Testis (tissue), 3 donors: Measurements from ENCODE around the gene CELF5. TPM values are rescaled to one million over a fixed set of nuclear protein-coding genes. Genes with fewer than 3 reads are reported as not detected.

ENCODE experiments used
- DNase-seq: peaks from one replicate; pipeline ENCODE4 v3.0.0-alpha.2; 2019
- H3K27ac ChIP-seq, 2 donors: fragments of 200-600 bp; sonication (generic); one replicate each; pipeline ENCODE4 v1.5.1; 2019
- H3K27me3 ChIP-seq: fragments of 200-600 bp; sonication (generic); one replicate; pipeline ENCODE4 v1.5.1; 2019
- H3K36me3 ChIP-seq: fragments of 200-600 bp; sonication (generic); one replicate; pipeline ENCODE4 v1.5.1; 2017; ENCODE audit warnings: low read depth; ENCODE audit errors: missing control alignments
- H3K4me1 ChIP-seq: fragments of 200-600 bp; sonication (generic); one replicate; pipeline ENCODE4 v1.5.1; 2019
- H3K4me3 ChIP-seq, 2 donors: fragments of 200-600 bp; sonication (generic); one replicate each; pipeline ENCODE4 v1.5.1; 2017 to 2019
- H3K9me3 ChIP-seq: fragments of 200-600 bp; sonication (generic); one replicate; pipeline ENCODE4 v1.5.1; 2017
- CTCF ChIP-seq, 3 experiments: fragments of 450-650 bp in 2 of 3; fragments of 200-600 bp in 1 of 3; sonication (generic) in 1 of 3; IDR thresholded peaks; one replicate each; pipeline ENCODE4 v1.5.1; 2016 to 2019; ENCODE audit warnings: antibody characterized with exemption in 3 of 3, mild to moderate bottlenecking in 2 of 3, moderate library complexity in 1 of 3
- POLR2A ChIP-seq: fragments of 450-650 bp; IDR thresholded peaks from one replicate; pipeline ENCODE4 v1.6.1; 2017; ENCODE audit warnings: antibody characterized with exemption, mild to moderate bottlenecking, moderate library complexity
- WGBS, 2 donors: methylation state at CpG; one replicate each; pipeline ENCODE4 v1.1.5; 2018; 5-methylcytosine and 5-hydroxymethylcytosine counted together
- intact Hi-C: fragments of 100-400 bp; cut with DNase I; formaldehyde crosslinking; loops from one replicate; pipeline ENCODE4 v1.15.1; 2023; ENCODE audit warnings: low total_unique reads
- polyA plus RNA-seq: library from polyadenylated mRNA; stranded (reverse); fragments of 350-450 nt; fragmentation: Illumina TruSeq; extraction: RNeasy Lipid Tissue Mini Kit (QIAGEN cat#74804); gene quantifications from one replicate; pipeline ENCODE4 v1.2.3, GENCODE V29; 2014; ENCODE audit warnings: low read depth, low replicate concordance; ENCODE audit not compliant: insufficient read depth
- total RNA-seq, 2 donors: library from RNA; depleted of rRNA; stranded (reverse); fragments of >200 nt; gene quantifications; one replicate each; pipeline ENCODE4 v1.2.3, GENCODE V29; 2016

The CELF5 gene
- total and polyA plus RNA-seq, 3 donors from 2014 or later: 3.1 to 8.7 (median 6.6) TPM

- Histone ChIP-seq H3K27me3 (no peaks in the 10 kb centered on the region), H3K27ac (no peak overlapping the region), H3K36me3 (no peaks in the 10 kb centered on the region), H3K4me3 (no peak overlapping the region), H3K9me3 (no peaks in the 10 kb centered on the region), H3K4me1 (peaks cover 5% of the 10 kb centered on the region)
- 80 to 84% methylated on average over 9 of the region's 9 CpGs for WGBS, 2 donors
- TF ChIP-seq POLR2A (no peak), CTCF (IDR thresholded peaks at IDR 0.05) (no peak)
- DNase-seq: no peak
- intact Hi-C loops: no loop called here
These were observed 39.4 kb downstream of the CELF5 start for GRCh38 chr19:3263866-3264265.

GRCh38 chr19:3265432-3265831 is 41.0 kb downstream of the CELF5 start:
- TF ChIP-seq POLR2A: no peak
- no peak for TF ChIP-seq CTCF (IDR thresholded peaks at IDR 0.05)
- H3K27me3 ChIP-seq: no peaks in the 10 kb centered on the region
- no peak for DNase-seq
- intact Hi-C loops: no loop called here
- H3K27ac ChIP-seq: no peak overlapping the region
- WGBS, 2 donors: 90 to 95% methylated on average over 6 of the region's 6 CpGs
- no peaks in the 10 kb centered on the region for H3K9me3 ChIP-seq
- H3K4me1 ChIP-seq: peaks cover 5% of the 10 kb centered on the region
- no peak overlapping the region for H3K4me3 ChIP-seq
- no peaks in the 10 kb centered on the region for H3K36me3 ChIP-seq

GRCh38 chr19:3266092-3266693 is 41.7 kb downstream of the CELF5 start:
- no peak for DNase-seq
- peaks cover 5% of the 10 kb centered on the region for H3K4me1 ChIP-seq
- no peak overlapping the region for H3K27ac ChIP-seq
- H3K4me3 ChIP-seq: no peak overlapping the region
- H3K36me3 ChIP-seq: no peaks in the 10 kb centered on the region
- H3K9me3 ChIP-seq: no peaks in the 10 kb centered on the region
- WGBS, 2 donors: 86 to 88% methylated on average over 16 to 19 of the region's 19 CpGs
- H3K27me3 ChIP-seq: no peaks in the 10 kb centered on the region
- intact Hi-C loops: no loop called here
- TF ChIP-seq CTCF (IDR thresholded peaks at IDR 0.05) (no peak), POLR2A (no peak)

DNA sequence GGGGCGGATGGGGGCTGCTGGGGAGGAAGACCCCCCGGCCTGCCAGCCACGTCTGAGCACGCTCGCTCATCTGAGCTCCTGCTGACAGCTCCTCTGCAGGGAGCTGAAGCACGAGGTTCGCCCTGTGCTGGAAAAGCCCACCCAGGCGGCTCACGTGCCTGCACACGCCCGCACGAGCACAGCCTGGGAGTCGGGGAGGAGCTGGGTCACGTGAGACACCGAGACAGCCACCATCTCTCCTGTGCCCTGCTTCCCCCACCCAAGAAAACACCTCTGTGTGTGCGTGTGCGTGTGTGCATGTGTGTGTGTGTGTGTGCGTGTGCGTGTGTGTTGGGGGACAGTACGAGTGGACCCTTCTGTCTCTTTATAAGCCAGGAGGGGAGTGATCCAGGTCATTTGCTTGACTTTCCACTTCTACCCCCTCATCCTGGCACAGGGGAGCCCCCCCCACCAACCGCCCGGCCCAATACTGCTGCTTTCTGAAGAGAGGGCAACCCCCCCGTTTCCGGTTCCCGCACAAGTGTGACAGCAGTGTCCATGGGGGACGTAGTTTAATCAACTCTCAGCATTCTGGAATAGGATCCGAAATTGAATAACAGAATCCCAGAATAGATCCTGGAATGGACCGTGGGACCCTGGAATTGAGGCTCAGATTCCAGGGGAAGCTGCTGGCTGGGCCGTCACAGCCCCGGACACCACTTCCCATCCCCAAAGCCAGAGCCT is 42.5 kb downstream of the CELF5 start:
- intact Hi-C loops: no loop called here
- WGBS, 2 donors: 43 to 60% methylated on average over 3 to 30 of the region's 30 CpGs
- DNase-seq: peak; percentile 38
- no peaks in the 10 kb centered on the region for H3K9me3 ChIP-seq
- no peaks in the 10 kb centered on the region for H3K27me3 ChIP-seq
- H3K4me1 ChIP-seq: peaks cover 5% of the 10 kb centered on the region
- H3K36me3 ChIP-seq: no peaks in the 10 kb centered on the region
- no peak overlapping the region for H3K4me3 ChIP-seq
- H3K27ac ChIP-seq: no peak overlapping the region
- TF ChIP-seq POLR2A: no peak
- TF ChIP-seq CTCF (IDR thresholded peaks at IDR 0.05): no peak
